ENCODE measurements around the gene ACTR2.

The ACTR2 gene

GRCh38 chr2:65267008-65267407 is 39.4 kb downstream of the ACTR2 start:
- peaks cover 9% of the 10 kb centered on the region; the same call in 1 of the 2 replicates for H3K79me2 ChIP-seq (ENCODE audit: low read length)
- no peak for TF ChIP-seq EZH2phosphoT487 (IDR thresholded peaks at IDR 0.05; ENCODE audit: low read depth)
- no peak for TF ChIP-seq CTCF (IDR thresholded peaks at IDR 0.05; ENCODE audit: low read depth, low read length)

GRCh38 chr2:65268957-65269356 is 41.3 kb downstream of the ACTR2 start:
- peaks cover 27% of the 10 kb centered on the region for H4K20me1 ChIP-seq (ENCODE audit: insufficient read depth, low read length)

More at GRCh38 chr2:65267008-65267407, 39.4 kb downstream of the ACTR2 start:
- no peak overlapping the region for H3K27ac ChIP-seq (ENCODE audit: low read length)
- H4K20me1 ChIP-seq (ENCODE audit: insufficient read depth, low read length) = peaks cover 28% of the 10 kb centered on the region
- no peaks in the 10 kb centered on the region for H3K4me1 ChIP-seq (ENCODE audit: low read length)
- no peak overlapping the region for H3K9ac ChIP-seq (ENCODE audit: low read length)
- H3K9me3 ChIP-seq (ENCODE audit: insufficient read depth, low read length) = no peaks in the 10 kb centered on the region
- H3K36me3 ChIP-seq (replicated peaks; ENCODE audit: low read depth, low read length) = peaks cover 53% of the 10 kb centered on the region
- no peak overlapping the region for H3K4me3 ChIP-seq (ENCODE audit: low read length)
- no peak overlapping the region for H2AFZ ChIP-seq (ENCODE audit: low read depth, low read length)
- no peak overlapping the region for H3K4me2 ChIP-seq (ENCODE audit: low read length)
- no peaks in the 10 kb centered on the region for H3K27me3 ChIP-seq (ENCODE audit: low read depth, low read length)

GRCh38 chr2:65273344-65273743 is 45.7 kb downstream of the ACTR2 start:
- no peaks in the 10 kb centered on the region for H3K27me3 ChIP-seq (ENCODE audit: low read depth, low read length)
- no peak overlapping the region for H3K9ac ChIP-seq (ENCODE audit: low read length)
- TF ChIP-seq CTCF (IDR thresholded peaks at IDR 0.05; ENCODE audit: low read depth, low read length) (no peak), EZH2phosphoT487 (IDR thresholded peaks at IDR 0.05; ENCODE audit: low read depth) (no peak)
- H3K27ac ChIP-seq (ENCODE audit: low read length) = no peak overlapping the region
- peaks cover 20% of the 10 kb centered on the region for H3K36me3 ChIP-seq (replicated peaks; ENCODE audit: low read depth, low read length)
- no peak overlapping the region for H2AFZ ChIP-seq (ENCODE audit: low read depth, low read length)
- no peaks in the 10 kb centered on the region for H3K9me3 ChIP-seq (ENCODE audit: insufficient read depth, low read length)
- no peak overlapping the region for H3K4me3 ChIP-seq (ENCODE audit: low read length)
- no peak overlapping the region for H3K4me2 ChIP-seq (ENCODE audit: low read length)
- peaks cover 5% of the 10 kb centered on the region; the same call in 1 of the 2 replicates for H4K20me1 ChIP-seq (ENCODE audit: insufficient read depth, low read length)
- H3K79me2 ChIP-seq (ENCODE audit: low read length) = no peaks in the 10 kb centered on the region
- no peaks in the 10 kb centered on the region for H3K4me1 ChIP-seq (ENCODE audit: low read length)

More at GRCh38 chr2:65268957-65269356, 41.3 kb downstream of the ACTR2 start:
- Histone ChIP-seq H3K9me3 (ENCODE audit: insufficient read depth, low read length) (no peaks in the 10 kb centered on the region), H3K27me3 (ENCODE audit: low read depth, low read length) (no peaks in the 10 kb centered on the region), H3K79me2 (ENCODE audit: low read length) (peaks cover 8% of the 10 kb centered on the region; the same call in 1 of the 2 replicates), H2AFZ (ENCODE audit: low read depth, low read length) (no peak overlapping the region), H3K9ac (ENCODE audit: low read length) (no peak overlapping the region), H3K4me1 (ENCODE audit: low read length) (no peaks in the 10 kb centered on the region), H3K4me3 (ENCODE audit: low read length) (no peak overlapping the region), H3K27ac (ENCODE audit: low read length) (no peak overlapping the region), H3K4me2 (ENCODE audit: low read length) (no peak overlapping the region), H3K36me3 (replicated peaks; ENCODE audit: low read depth, low read length) (peaks cover 54% of the 10 kb centered on the region)
- TF ChIP-seq CTCF (IDR thresholded peaks at IDR 0.05; ENCODE audit: low read depth, low read length) = no peak
- TF ChIP-seq EZH2phosphoT487 (IDR thresholded peaks at IDR 0.05; ENCODE audit: low read depth) = no peak

- Histone ChIP-seq H3K79me2 (ENCODE audit: low read length) (no peaks in the 10 kb centered on the region), H3K9me3 (ENCODE audit: insufficient read depth, low read length) (no peaks in the 10 kb centered on the region), H3K4me1 (ENCODE audit: low read length) (no peaks in the 10 kb centered on the region), H3K27me3 (ENCODE audit: low read depth, low read length) (no peaks in the 10 kb centered on the region), H3K36me3 (replicated peaks; ENCODE audit: low read depth, low read length) (peaks cover 19% of the 10 kb centered on the region), H3K9ac (ENCODE audit: low read length) (no peak overlapping the region), H3K4me2 (ENCODE audit: low read length) (no peak overlapping the region), H2AFZ (ENCODE audit: low read depth, low read length) (no peak overlapping the region), H3K4me3 (ENCODE audit: low read length) (no peak overlapping the region), H4K20me1 (ENCODE audit: insufficient read depth, low read length) (peaks cover 5% of the 10 kb centered on the region; the same call in 1 of the 2 replicates), H3K27ac (ENCODE audit: low read length) (no peak overlapping the region)
- TF ChIP-seq EZH2phosphoT487 (IDR thresholded peaks at IDR 0.05; ENCODE audit: low read depth) (no peak), CTCF (IDR thresholded peaks at IDR 0.05; ENCODE audit: low read depth, low read length) (no peak)
Observed at GRCh38 chr2:65275141-65275915, 47.7 kb downstream of the ACTR2 start.

All from OCI-LY3 (cell line).